HG03439 (cell line): ENCODE measurements around the gene CSF2.
"Not testable (repeated sequence)": the region's sequence is repeated elsewhere in the genome, so short reads cannot be mapped to it uniquely, and the experiment has no call there.

ENCODE experiments used
- ATAC-seq: cut with Tn5 transposase; IDR thresholded peaks from one replicate; pipeline ENCODE4 v1.9.1; 2021; ENCODE audit warnings: mild to moderate bottlenecking, moderate library complexity; ENCODE audit not compliant: unreplicated experiment

CSF2 gene

DNA sequence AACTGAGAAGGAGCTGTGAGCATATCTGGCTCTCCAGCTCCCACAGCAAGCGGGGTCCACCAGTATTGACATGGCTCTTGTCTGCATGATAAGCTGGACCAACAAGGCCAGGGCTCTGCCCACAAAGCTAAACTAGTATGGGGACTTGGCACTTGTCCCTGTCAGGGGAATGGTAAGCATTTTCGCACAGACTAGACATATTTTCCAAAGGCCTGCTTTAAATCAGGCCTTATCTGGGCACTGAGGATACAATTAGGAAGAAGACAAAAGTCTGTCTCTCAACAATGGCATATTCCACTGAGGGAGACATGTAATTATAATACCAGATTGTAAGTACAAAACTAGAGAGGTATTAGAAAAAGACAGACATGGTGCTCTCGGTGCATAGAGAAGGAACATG, 32.1 kb downstream of the CSF2 start:
- ATAC-seq, result no peak

DNA sequence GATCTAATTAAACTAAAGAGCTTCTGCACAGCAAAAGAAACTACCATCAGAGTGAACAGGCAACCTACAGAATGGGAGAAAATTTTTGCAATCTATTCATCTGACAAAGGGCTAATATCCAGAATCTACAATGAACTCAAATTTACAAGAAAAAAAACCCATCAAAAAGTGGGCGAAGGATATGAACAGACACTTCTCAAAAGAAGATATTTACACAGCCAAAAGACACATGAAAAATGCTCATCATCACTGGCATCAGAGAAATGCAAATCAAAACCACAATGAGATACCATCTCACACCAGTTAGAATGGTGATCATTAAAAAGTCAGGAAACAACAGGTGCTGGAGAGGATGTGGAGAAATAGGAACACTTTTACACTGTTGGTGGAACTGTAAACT, 34.9 kb downstream of the CSF2 start:
- not testable (repeated sequence) for ATAC-seq

DNA sequence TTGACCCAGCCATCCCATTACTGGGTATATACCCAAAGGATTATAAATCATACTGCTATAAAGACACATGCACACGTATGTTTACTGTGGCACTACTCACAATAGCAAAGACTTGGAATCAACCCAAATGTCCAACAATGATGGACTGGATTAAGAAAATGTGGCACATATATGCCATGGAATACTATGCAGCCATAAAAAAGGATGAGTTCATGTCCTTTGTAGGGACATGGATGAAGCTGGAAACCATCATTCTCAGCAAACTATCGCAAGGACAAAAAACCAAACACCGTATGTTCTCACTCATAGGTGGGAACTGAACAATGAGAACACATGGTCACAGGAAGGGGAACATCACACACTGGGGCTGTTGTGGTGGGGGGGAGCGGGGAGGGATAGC, 35.4 kb downstream of the CSF2 start:
- ATAC-seq, result not testable (repeated sequence)

DNA sequence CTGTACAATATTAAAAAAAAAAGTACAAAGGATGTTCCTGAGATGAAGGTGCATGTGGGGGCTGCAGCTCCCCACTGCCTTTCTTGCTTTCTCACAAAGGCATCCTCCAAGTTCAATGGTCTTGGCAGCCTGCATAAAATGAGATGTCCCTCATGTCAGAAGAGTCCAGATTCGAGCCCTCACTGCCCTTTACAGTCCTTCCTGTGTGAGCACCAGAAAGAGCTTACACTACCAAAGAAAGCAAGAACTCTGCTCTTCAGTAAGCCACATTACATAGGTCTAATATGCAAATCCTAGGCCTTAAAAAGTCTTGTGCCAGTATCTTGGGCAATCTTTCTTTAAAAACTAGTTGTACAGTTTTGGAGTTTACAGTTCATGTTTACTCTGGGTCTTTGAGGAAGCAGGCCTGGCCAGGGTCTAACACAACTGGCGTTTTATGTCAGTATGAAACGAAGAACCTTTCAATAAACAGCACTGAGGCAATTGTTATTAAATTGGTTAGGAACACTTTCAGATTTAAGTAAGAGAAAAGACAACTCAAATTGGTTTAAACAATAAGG, 36.0 kb downstream of the CSF2 start:
- no peak for ATAC-seq

DNA sequence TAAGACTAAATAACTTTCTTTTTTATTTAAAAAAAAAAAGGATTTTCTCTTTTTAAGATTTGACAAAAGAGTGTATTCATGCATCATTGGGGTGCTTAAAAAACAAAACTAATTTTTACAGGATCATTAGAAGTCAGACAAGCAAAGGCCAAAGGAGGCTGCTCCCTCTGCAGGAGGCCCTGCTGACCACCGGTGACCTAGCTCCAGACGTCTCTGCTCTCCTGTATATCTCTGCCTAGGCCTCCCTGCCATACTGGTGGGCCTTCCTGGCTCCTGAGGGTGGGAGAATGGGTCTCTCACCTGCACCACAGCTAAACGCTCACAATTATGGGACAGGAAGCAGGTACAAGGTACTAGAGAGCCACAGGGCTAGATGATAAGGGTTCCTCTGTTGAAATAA, 36.6 kb downstream of the CSF2 start:
- ATAC-seq, result no peak

DNA sequence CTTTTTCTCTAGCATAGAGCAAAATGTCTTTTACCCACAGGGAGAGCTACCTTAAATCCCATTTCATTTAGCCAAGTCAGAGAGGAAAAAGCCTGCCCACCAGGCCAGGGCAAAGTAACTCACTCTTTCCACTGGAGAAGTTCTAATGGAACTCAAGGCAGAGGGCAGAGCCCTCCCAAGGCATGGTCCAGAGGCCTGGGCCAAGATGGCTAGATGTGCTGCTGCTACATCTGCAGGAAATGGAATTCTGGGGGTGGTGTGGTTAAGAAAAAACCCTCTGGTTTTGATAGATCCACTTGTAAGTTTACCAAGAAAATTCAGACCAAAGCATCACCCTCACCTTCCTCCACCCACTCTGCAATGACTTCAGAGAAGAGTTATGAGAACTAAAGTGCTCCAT, 37.3 kb downstream of the CSF2 start:
- ATAC-seq, result no peak

DNA sequence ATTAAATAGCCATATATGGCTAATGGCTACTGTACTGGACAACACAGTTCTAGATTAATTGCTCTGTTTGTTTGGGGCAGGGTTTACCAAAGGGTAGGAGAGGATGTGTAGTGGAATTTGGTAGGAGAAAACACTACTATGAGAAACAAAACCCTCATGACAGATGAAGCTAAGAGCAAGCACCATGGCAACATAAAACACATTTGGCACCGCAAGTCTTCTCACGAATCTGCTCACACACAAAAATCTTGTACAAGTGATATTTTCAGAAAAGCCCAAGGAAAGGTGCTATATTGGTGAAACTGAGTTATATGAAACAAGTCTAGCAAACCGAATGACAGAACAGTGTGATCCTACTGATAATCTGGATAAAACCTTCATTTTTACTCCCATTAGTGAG, 38.5 kb downstream of the CSF2 start:
- no peak for ATAC-seq

DNA sequence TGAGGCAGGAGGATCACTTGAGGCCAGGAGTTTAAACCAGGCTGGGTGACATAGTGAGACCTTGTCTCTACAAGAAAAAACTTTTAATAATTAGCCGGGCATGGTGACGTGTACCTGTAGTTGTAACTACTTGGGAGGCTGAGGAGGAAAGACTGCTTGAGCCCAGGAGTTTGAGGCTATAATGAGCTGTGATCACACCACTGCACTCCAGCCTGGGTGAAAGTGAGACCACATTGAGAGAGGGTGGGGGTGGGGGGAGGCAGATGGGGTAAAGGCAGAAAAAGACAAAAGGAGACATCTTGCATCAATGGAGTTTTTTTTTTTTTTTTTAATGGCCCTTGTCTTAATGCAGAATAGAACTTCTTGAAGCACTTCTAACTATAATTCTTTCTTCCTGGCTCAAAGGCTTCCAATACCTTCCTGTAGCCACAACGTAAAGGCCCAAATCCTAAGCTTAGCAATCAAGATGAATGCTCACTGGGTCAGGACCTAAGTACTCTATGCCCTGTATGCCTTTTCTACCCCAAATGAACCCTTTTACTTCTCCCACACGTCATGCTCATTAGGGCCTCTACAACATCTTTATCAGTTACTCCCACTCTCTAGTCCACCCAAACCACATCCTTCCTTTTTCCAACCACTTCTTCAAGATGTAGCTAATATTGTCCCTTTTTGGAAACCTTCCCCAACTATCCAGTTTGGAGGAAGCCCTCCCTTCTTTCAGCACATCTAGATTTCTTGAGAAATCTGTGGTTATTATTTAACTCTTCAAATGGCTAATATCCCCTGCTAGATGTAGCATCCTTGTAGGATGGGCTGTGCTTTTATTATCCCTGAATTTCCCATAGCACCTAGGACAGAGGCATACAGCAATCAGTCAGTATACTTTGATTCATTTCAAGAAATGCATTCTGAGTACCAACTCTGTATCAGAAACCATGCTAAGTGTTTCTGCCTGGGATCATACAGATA, 40.8 kb downstream of the CSF2 start:
- no peak for ATAC-seq

DNA sequence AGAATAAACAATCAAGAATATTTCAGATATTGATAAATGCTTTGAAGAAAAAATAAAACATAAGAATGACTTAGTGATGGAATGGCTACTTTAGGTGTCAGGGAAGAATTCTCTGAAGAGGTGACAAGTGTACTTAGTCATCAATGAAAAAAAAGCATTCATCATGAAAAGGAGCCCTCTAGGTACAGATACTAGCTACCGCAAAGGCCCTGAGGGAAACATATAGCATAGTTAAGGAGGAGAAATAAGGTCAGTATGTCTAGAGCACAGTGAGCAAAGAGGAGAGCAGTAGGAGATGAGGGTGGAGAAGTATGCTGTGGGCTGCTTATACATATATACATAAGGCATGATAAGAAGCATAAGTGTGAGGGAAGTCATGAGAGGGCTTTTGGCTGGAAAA, 41.8 kb downstream of the CSF2 start:
- no peak for ATAC-seq

DNA sequence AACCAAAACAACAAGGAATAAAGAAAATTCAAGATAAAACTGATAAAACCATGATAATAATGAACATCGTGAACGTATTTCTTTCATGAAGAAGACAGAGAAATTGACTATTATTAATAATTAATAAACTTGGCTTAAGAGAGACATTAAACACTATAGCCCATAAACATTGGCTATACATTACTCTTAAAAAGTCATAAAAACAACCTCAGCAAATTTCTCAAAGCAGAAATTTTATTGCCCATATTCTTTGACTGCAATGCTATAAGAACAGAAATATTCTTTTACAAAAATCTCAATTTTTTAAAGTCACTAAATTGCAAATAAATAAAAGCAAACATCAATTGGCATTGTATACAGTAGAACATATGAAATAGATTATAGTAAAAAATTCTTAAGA, 42.5 kb downstream of the CSF2 start:
- ATAC-seq, result no peak

DNA sequence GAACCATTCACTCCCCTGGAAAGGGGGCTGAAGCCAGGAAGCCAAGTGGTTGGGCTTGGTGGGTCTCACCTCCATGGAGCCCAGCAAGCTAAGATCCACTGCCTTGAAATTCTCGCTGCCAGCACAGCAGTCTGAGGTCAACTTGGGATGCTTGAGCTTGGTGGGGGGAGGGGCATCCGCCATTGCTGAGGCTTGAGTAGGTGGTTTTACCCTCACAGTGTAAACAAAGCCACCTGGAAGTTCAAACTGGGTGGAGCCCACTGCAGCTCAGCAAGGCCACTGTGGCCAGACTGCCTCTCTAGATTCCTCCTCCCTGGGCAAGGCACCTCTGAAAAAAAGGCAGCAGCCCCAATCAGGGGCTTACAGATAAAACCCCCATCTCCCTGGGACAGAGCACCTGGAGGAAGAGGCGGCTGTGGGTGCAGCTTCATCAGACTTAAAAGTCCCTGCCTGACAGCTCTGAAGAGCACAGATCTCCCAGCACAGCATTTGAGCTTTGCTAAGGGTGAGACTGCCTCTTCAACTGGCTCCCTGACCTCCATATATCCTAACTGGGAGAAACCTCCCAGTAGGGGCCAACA, 43.4 kb downstream of the CSF2 start:
- not testable (repeated sequence) for ATAC-seq

DNA sequence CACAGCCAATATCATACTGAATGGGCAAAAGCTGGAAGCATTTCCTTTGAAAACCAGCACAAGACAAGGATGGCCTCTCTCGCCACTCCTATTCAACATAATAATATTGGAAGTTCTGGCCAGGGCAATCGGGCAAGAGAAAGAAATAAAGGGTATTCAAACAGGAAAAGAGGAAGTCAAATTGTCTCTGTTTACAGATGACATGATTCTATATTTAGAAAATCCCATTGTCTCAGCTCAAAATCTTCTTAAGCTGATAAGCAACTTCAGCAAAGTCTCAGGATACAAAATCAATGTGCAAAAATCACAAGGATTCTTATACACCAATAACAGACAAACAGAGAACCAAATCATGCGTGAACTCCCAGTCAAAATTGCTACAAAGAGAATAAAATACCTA, 47.1 kb downstream of the CSF2 start:
- not testable (repeated sequence) for ATAC-seq

DNA sequence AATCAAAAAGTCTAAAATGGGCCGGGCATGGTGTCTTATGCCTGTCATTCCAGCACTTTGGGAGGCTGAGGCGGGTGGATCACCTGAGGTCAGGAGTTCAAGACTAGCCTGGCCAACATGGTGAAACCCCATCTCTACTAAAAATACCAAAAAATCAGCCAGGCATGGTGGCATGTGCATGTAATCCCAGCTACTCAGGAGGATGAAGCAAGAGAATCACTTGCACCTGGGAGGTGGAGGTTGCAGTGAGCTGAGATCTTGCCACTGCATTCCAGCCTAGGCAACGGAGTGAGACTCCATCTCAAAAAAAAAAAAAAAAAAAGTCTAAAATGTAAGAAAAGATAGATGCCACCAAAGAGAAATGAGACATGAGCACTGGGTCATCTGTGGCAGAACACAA, 49.4 kb downstream of the CSF2 start:
- not testable (repeated sequence) for ATAC-seq

DNA sequence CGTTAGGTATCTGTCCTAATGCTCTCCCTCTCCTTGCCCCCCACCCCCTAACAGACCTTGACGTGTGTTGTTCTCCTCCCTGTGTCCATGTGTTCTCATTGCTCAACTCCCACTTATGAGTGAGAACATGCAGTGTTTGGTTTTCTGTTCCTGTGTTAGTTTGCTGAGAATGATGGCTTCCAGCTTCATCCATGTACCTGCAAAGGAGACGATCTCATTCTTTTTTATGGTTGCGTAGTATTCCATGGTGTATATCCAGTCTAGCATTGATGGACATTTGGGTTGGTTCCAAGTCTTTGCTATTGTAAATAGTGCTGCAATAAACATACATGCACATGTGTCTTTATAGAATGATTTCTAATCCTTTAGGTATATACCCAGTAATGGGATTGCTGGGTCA, 50.0 kb downstream of the CSF2 start:
- not testable (repeated sequence) for ATAC-seq
